ENCODE results near the gene IKBKG.
A peak's percentile ranks its signal among the peaks of the same experiment; 100 is the strongest.
"Not testable (repeated sequence)": the region's sequence is repeated elsewhere in the genome, so short reads cannot be mapped to it uniquely, and the experiment has no call there.

Gene IKBKG, protein sequence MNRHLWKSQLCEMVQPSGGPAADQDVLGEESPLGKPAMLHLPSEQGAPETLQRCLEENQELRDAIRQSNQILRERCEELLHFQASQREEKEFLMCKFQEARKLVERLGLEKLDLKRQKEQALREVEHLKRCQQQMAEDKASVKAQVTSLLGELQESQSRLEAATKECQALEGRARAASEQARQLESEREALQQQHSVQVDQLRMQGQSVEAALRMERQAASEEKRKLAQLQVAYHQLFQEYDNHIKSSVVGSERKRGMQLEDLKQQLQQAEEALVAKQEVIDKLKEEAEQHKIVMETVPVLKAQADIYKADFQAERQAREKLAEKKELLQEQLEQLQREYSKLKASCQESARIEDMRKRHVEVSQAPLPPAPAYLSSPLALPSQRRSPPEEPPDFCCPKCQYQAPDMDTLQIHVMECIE

DNA sequence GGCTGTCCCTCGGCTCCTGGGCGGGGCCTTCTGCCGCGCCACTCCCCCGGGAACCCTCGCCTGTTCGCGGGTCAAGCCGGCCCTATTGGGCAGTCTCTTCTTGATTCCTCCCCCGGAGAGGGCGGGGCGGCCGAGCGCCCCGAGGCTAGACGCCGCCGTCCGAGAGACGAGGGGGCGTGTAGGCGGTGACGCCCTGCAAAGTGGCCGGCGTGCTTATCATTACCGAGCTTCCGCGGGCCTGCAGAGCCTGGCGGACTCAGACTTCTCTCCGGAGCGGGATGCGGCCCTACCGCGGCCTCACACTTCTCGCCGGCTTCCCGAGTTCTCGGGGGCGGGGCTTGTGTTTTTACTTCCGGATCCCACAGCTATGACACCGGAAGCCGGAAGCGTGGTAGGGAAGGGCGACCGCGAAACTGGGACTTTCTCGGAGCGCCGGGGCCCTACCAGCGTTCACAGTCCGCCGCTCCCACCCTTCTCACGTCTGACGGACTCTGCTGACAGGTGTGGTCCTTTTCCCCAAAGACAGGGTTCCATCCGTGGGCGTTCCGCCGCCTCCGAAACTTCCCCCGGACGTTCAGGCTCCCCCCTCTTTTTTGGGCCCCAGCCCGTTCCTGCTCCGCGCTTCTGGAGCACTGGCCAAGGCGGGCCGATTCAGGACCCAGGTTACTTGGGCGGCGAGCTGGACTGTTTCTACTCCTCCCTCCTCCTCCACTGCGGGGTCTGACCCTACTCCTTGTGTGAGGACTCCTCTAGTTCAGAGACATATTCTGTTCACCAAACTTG is at the start of gene IKBKG:
TSS of gene IKBKG (plus strand) at position 376 of the 783 bp plus-strand sequence. CDS start 4,383 bp downstream, outside the sequence.
- DNase-seq, result peak; percentile 78
- in situ Hi-C loops (cut with HindIII; ENCODE audit: low pct_ligation_motif_present, low pct_unique_long_range_greater_than_20kb, low sequenced_read_pairs), result no loop called here

GRCh38 chrX:154501423-154501822 is 46.0 kb upstream of the IKBKG start:
- in situ Hi-C loops (cut with HindIII; ENCODE audit: low pct_ligation_motif_present, low pct_unique_long_range_greater_than_20kb, low sequenced_read_pairs); DNase-seq: not testable (repeated sequence)

- in situ Hi-C loops (cut with HindIII; ENCODE audit: low pct_ligation_motif_present, low pct_unique_long_range_greater_than_20kb, low sequenced_read_pairs), result no loop called here
Measured at GRCh38 chrX:154502098-154502497, 45.3 kb upstream of the IKBKG start.

DNA sequence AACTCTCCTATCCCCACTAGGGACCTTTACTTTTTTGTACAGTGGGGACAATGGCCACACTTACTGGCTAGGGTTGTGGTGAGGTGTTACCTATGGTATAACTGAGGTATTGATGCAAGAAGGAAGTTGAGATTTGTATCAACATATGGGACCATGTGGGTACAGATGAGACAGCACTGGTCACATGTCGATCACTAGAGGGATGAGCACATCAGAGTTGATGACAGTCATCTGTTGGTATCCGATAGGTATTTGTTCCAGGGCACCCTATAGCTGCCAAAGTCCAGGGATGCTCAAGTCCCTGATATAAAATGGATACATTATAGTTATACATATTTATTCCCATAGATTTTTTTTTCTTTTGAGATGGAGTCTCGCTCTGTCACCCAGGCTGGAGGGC is 44.4 kb upstream of the IKBKG start:
- DNase-seq, result no peak
- in situ Hi-C loops (cut with HindIII; ENCODE audit: low pct_ligation_motif_present, low pct_unique_long_range_greater_than_20kb, low sequenced_read_pairs), result no loop called here

More at GRCh38 chrX:154502098-154502497, 45.3 kb upstream of the IKBKG start:
- DNase-seq, result no peak

- in situ Hi-C loops (cut with HindIII; ENCODE audit: low pct_ligation_motif_present, low pct_unique_long_range_greater_than_20kb, low sequenced_read_pairs), result no loop called here
- no peak for DNase-seq
Measured at GRCh38 chrX:154505734-154506133, 41.7 kb upstream of the IKBKG start.

- no peak for DNase-seq
- in situ Hi-C loops (cut with HindIII; ENCODE audit: low pct_ligation_motif_present, low pct_unique_long_range_greater_than_20kb, low sequenced_read_pairs), result no loop called here
Measured at GRCh38 chrX:154506483-154507332, 40.7 kb upstream of the IKBKG start.

DNA sequence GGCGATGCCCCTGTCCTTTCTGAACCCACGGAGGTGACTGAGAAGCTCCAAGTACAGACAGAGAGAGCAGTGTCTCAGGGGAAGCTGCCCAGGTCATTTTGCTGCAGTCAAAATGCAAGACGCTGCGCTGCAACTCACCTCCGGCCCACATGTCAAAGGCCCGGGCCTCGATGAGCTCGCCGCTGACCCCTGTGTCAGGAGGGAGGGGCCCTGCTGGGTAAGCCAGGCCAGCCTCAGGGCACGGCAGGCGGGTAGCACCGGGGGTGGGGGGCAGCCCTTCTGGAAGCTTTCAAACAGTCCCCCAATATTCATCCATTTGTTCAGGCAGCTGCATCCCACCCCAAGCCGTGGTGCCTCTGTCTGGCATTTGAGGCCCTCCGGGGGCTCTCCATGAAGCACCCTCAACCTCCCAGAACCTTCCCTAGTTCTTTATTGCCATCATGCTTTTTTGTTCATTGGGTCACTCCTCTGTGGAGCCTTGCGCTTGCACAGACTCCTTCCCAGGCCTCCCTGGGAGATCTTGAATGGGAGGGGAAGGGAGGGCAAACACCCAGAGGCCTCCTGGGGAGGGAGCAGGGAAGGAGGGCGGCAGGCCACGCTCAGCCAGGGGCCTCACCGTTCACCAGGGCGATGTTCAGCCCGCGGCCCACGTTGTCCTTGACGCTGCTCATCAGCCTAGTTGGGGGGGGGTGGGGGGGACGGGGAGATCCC is 39.6 kb upstream of the IKBKG start:
- DNase-seq, result no peak
- in situ Hi-C loops (cut with HindIII; ENCODE audit: low pct_ligation_motif_present, low pct_unique_long_range_greater_than_20kb, low sequenced_read_pairs), result no loop called here

GRCh38 chrX:154508384-154508745 is 39.1 kb upstream of the IKBKG start:
- in situ Hi-C loops (cut with HindIII; ENCODE audit: low pct_ligation_motif_present, low pct_unique_long_range_greater_than_20kb, low sequenced_read_pairs), result no loop called here
- DNase-seq, result no peak

- in situ Hi-C loops (cut with HindIII; ENCODE audit: low pct_ligation_motif_present, low pct_unique_long_range_greater_than_20kb, low sequenced_read_pairs), result no loop called here
- no peak for DNase-seq
Measured at GRCh38 chrX:154509455-154509854, 38.0 kb upstream of the IKBKG start.

DNA sequence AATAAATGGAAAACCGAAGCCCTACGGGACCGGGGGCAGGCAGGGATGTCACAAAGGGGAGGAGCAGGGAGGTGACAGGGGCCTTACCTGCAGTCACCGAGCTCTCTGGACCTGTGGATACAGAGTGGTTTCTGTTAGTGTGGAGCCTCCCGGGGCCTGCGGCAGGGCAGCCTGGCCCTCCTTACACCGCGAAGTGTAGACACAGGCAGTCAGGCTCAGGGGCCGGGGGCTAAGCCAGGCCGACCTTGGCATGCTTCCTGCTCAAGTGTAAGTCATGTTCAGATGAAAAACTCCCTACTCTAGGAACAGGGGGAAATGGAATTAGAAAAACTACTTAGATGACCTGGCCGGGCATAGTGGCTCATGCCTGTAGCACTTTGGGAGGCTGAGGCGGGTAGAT is 35.7 kb upstream of the IKBKG start:
- in situ Hi-C loops (cut with HindIII; ENCODE audit: low pct_ligation_motif_present, low pct_unique_long_range_greater_than_20kb, low sequenced_read_pairs), result no loop called here
- DNase-seq, result no peak

- DNase-seq, result no peak
- in situ Hi-C loops (cut with HindIII; ENCODE audit: low pct_ligation_motif_present, low pct_unique_long_range_greater_than_20kb, low sequenced_read_pairs), result no loop called here
Measured at GRCh38 chrX:154512879-154513553, 34.4 kb upstream of the IKBKG start.

DNA sequence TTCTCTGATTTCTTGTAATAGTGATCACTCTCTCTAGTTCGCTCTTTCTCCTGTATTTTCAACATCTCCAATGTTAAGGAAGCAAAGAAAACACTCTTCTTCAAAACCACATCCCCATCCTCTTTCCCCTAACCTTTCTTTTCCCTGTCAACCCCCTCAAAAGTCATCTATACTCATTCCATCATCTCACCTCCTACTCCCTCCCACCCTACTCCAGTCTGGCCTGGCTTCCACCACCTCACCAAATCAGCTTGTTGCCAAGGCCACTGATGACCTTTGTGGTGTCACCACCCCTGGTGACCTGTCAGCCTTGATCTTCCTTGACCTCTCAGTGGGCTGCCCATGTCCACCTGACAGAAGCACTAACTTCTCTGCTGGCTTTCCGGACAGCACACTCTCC is 33.7 kb upstream of the IKBKG start:
- in situ Hi-C loops (cut with HindIII; ENCODE audit: low pct_ligation_motif_present, low pct_unique_long_range_greater_than_20kb, low sequenced_read_pairs), result no loop called here
- DNase-seq, result no peak

DNA sequence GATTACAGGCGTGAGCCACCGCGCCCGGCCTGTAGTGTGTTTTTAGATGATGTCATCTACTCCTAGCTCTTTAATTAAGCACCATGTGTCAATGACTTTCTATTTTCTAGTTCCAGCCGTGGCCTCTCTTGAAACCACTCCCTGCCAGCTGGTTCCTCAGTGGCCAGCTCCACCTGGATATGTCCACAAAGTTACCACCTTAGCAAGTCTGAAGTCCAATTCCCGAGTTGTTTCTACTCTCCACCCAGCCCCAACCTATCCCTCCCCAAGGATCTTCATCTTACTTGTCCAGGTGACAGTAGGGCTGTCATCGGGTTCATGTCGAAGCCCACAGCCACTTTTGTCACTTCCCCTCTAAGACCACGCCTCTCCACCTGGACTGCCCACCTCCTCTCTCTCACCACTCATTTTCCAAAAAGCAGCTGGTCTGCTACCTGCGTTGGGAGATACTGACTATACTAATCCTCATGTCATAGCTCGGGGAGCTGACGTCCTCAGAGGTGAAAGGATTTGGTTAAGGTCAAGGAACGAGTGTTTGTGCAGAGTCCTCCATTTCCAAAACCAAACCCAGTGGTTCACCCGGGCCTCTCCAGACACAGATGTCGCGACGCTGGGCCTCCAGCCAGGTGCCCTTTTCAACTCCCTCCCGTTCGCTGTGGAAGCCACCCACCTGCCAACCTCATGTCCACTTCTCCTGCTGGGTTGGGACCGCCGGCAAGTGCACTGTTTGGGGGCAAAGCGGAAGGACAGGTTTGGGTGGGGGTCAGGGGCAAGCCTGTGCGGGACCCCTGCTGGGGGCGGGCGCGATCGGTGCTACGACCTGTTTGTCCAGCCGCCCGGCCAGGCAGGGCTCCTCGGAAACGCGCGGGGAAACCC is 32.1 kb upstream of the IKBKG start:
- in situ Hi-C loops (cut with HindIII; ENCODE audit: low pct_ligation_motif_present, low pct_unique_long_range_greater_than_20kb, low sequenced_read_pairs), result no loop called here
- no peak for DNase-seq

DNA sequence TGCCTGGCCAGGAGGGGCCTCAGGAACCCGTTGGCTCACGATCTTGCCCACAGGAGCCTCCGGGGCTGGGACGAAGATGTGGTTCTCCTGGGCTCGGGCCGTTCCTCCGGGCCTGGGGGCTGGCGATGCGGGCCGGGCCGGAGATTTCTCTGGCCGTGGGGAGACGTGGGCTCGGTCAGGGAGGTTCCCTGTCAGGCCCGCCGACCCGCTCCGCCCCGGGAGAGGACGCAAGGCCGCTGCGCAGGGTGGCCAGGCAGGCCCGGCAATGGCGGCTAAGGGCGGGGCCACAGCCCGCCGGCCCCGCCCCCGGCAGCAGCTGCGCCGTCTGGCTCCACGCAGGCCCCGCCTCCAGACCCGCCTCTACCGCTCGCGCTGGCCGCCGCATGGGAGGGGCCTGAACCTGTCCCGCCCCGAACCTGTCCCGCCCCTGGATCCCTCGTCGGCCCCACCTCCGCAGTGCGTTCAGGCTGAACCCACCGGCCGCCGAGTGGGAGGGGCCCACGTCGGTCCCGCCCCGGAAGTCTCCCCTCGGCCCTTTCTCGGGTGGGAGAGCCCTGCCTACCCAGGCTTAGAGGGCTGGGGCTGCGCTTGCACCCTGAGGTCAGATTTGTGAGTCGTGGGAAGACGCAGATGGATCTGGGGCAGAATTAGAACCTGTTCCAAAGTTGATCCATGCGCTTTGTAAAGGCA is 31.3 kb upstream of the IKBKG start, which contains the start of gene FAM3A:
TSS of gene FAM3A (minus strand) at position 267 of the 690 bp plus-strand sequence. CDS start 460 bp downstream, outside the sequence.
- in situ Hi-C loops (cut with HindIII; ENCODE audit: low pct_ligation_motif_present, low pct_unique_long_range_greater_than_20kb, low sequenced_read_pairs), result no loop called here
- DNase-seq, result peak; percentile 73

- DNase-seq, result no peak
- in situ Hi-C loops (cut with HindIII; ENCODE audit: low pct_ligation_motif_present, low pct_unique_long_range_greater_than_20kb, low sequenced_read_pairs), result no loop called here
Measured at GRCh38 chrX:154516656-154517100, 30.7 kb upstream of the IKBKG start.

- no peak for DNase-seq
- in situ Hi-C loops (cut with HindIII; ENCODE audit: low pct_ligation_motif_present, low pct_unique_long_range_greater_than_20kb, low sequenced_read_pairs), result no loop called here
Measured at GRCh38 chrX:154517101-154517781, 30.2 kb upstream of the IKBKG start.
